HUES48 (cell line): ENCODE results near the gene KNSTRN.
A peak's percentile ranks its signal among the peaks of the same experiment; 100 is the strongest.

Experiments
- H3K27ac ChIP-seq: one replicate; pipeline ENCODE4 v1.7.0; 2013; ENCODE audit warnings: low read depth, low read length, inconsistent platforms
- H3K27me3 ChIP-seq: 2 replicates; pipeline ENCODE4 v1.6.1; 2013; ENCODE audit warnings: mild to moderate bottlenecking, low read length; ENCODE audit not compliant: control insufficient read depth, insufficient read depth
- H3K36me3 ChIP-seq: 2 replicates; pipeline ENCODE4 v1.6.1; 2013; ENCODE audit warnings: low read length; ENCODE audit not compliant: control insufficient read depth, insufficient read depth
- H3K4me1 ChIP-seq: 2 replicates; pipeline ENCODE4 v1.6.1; 2013; ENCODE audit warnings: mild to moderate bottlenecking, low read length; ENCODE audit not compliant: control insufficient read depth, insufficient read depth
- H3K4me3 ChIP-seq: 2 replicates; pipeline ENCODE4 v1.5.1; 2013; ENCODE audit warnings: mild to moderate bottlenecking, low read depth, low read length
- H3K9ac ChIP-seq: 2 replicates; pipeline ENCODE4 v1.6.1; 2013; ENCODE audit warnings: mild to moderate bottlenecking, low read depth, low read length, moderate library complexity
- H3K9me3 ChIP-seq: 2 replicates; pipeline ENCODE4 v1.6.1; 2013; ENCODE audit warnings: low read length; ENCODE audit not compliant: control insufficient read depth, insufficient read depth

KNSTRN gene

GRCh38 chr15:40388941-40389823 is 6.7 kb downstream of the KNSTRN start:
- H3K9ac ChIP-seq: no peak overlapping the region
- no peak overlapping the region for H3K4me3 ChIP-seq
- no peak overlapping the region for H3K27ac ChIP-seq
- no peaks in the 10 kb centered on the region for H3K4me1 ChIP-seq
- no peaks in the 10 kb centered on the region for H3K27me3 ChIP-seq
- H3K36me3 ChIP-seq: peaks cover 96% of the 10 kb centered on the region
- no peaks in the 10 kb centered on the region for H3K9me3 ChIP-seq

GRCh38 chr15:40389824-40390595 is 7.5 kb downstream of the KNSTRN start:
- no peaks in the 10 kb centered on the region for H3K9me3 ChIP-seq
- no peaks in the 10 kb centered on the region for H3K4me1 ChIP-seq
- H3K27me3 ChIP-seq: no peaks in the 10 kb centered on the region
- no peak overlapping the region for H3K4me3 ChIP-seq
- peaks cover 91% of the 10 kb centered on the region for H3K36me3 ChIP-seq
- H3K9ac ChIP-seq: no peak overlapping the region
- no peak overlapping the region for H3K27ac ChIP-seq

- H3K4me3 ChIP-seq: no peak overlapping the region
- H3K4me1 ChIP-seq: no peaks in the 10 kb centered on the region
- H3K27me3 ChIP-seq: no peaks in the 10 kb centered on the region
- H3K9ac ChIP-seq: no peak overlapping the region
- no peak overlapping the region for H3K27ac ChIP-seq
- H3K9me3 ChIP-seq: no peaks in the 10 kb centered on the region
- peaks cover 60% of the 10 kb centered on the region for H3K36me3 ChIP-seq
Measured at GRCh38 chr15:40392986-40393948, 10.7 kb downstream of the KNSTRN start.

- no peaks in the 10 kb centered on the region for H3K27me3 ChIP-seq
- H3K4me3 ChIP-seq: no peak overlapping the region
- H3K4me1 ChIP-seq: no peaks in the 10 kb centered on the region
- no peaks in the 10 kb centered on the region for H3K9me3 ChIP-seq
- no peak overlapping the region for H3K9ac ChIP-seq
- no peak overlapping the region for H3K27ac ChIP-seq
- peaks cover 15% of the 10 kb centered on the region for H3K36me3 ChIP-seq
Measured at GRCh38 chr15:40397688-40398412, 15.3 kb downstream of the KNSTRN start.

- H3K9me3 ChIP-seq: no peaks in the 10 kb centered on the region
- no peak overlapping the region for H3K9ac ChIP-seq
- H3K4me1 ChIP-seq: no peaks in the 10 kb centered on the region
- H3K36me3 ChIP-seq: peaks cover 9% of the 10 kb centered on the region
- no peak overlapping the region for H3K4me3 ChIP-seq
- H3K27me3 ChIP-seq: no peaks in the 10 kb centered on the region
- no peak overlapping the region for H3K27ac ChIP-seq
Measured at GRCh38 chr15:40398413-40398873, 15.9 kb downstream of the KNSTRN start.

GRCh38 chr15:40399370-40399769 is 16.8 kb downstream of the KNSTRN start:
- H3K36me3 ChIP-seq: no peaks in the 10 kb centered on the region
- no peaks in the 10 kb centered on the region for H3K4me1 ChIP-seq
- H3K27me3 ChIP-seq: no peaks in the 10 kb centered on the region
- H3K9me3 ChIP-seq: no peaks in the 10 kb centered on the region
- no peak overlapping the region for H3K27ac ChIP-seq
- no peak overlapping the region for H3K9ac ChIP-seq
- H3K4me3 ChIP-seq: no peak overlapping the region

GRCh38 chr15:40405501-40406381 is 23.2 kb downstream of the KNSTRN start, which contains the start of gene IVD:
IVD (plus strand) TSS chr15:40405795; CDS start chr15:40405828, 33 bp downstream.
- peaks cover 34% of the 10 kb centered on the region for H3K36me3 ChIP-seq
- peak within 1 kb of the TSS; percentile 90 for H3K4me3 ChIP-seq
- peak within 1 kb of the TSS; percentile 76 for H3K9ac ChIP-seq
- no peaks in the 10 kb centered on the region for H3K4me1 ChIP-seq
- peak within 1 kb of the TSS; percentile 52 for H3K27ac ChIP-seq
- H3K9me3 ChIP-seq: no peaks in the 10 kb centered on the region
- no peaks in the 10 kb centered on the region for H3K27me3 ChIP-seq

DNA sequence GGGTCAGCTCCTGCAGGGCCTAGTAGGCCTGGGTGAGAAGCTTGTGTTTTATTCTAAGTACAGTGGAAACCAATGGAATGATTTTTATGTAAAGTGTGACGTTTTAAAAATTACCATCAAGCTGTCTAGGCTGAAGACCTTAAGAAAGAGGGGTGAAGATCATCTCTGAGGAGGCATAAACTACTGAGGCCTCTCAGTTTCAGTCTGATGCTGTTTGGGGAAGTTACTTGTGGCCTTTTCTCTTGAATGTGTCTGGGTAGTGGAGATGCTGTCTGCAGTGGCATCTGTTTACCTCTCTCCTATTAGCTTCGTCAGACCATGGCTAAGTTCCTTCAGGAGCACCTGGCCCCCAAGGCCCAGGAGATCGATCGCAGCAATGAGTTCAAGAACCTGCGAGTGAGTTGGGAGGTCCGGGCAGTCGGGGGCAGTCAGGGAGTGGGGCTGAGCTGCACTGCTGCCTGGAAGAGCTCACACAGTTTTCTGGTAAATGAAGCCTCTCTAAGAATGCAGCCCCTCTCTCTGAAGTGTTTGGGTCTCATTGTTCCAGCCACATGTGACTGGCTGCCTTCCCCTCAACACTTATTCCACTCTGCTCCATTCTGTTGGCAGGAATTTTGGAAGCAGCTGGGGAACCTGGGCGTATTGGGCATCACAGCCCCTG is 24.9 kb downstream of the KNSTRN start:
- no peak overlapping the region for H3K9ac ChIP-seq
- no peak overlapping the region for H3K4me3 ChIP-seq
- no peak overlapping the region for H3K27ac ChIP-seq
- no peaks in the 10 kb centered on the region for H3K9me3 ChIP-seq
- no peaks in the 10 kb centered on the region for H3K27me3 ChIP-seq
- peaks cover 51% of the 10 kb centered on the region for H3K36me3 ChIP-seq
- H3K4me1 ChIP-seq: no peaks in the 10 kb centered on the region

DNA sequence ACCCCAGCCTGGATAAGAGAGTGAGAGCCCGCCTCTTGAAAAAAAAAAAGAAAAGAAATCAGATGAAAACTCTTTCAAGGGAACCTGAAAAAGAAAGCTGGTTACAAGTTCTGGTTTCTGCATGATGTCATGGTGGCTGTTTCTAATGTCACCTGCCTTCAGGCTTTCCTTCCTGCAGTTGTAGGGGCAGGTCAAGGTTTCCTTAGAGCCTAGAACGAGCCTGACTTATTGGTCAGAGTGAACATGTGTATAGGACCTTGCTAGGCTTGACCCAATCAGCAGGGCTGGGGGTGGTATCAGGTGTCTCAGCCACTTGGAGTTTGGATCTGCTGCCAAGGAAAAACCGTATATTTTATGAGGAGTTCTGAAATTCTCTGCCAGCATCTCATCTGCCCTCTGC is 26.8 kb downstream of the KNSTRN start:
- H3K27ac ChIP-seq: no peak overlapping the region
- H3K9ac ChIP-seq: no peak overlapping the region
- no peak overlapping the region for H3K4me3 ChIP-seq
- H3K9me3 ChIP-seq: no peaks in the 10 kb centered on the region
- no peaks in the 10 kb centered on the region for H3K27me3 ChIP-seq
- H3K4me1 ChIP-seq: no peaks in the 10 kb centered on the region
- peaks cover 71% of the 10 kb centered on the region for H3K36me3 ChIP-seq
